CD1c-positive myeloid dendritic cell (primary cell): ENCODE data around the gene MARK3.

Experiments used
- DNase-seq: peaks from one replicate; pipeline ENCODE4 v3.0.0-alpha.2; 2016; ENCODE audit errors: extremely low spot score

Gene MARK3

GRCh38 chr14:103367995-103368394 is 17.2 kb upstream of the MARK3 start:
- DNase-seq = no peak

GRCh38 chr14:103370087-103370486 is 15.1 kb upstream of the MARK3 start:
- no peak for DNase-seq

GRCh38 chr14:103372017-103372416 is 13.2 kb upstream of the MARK3 start:
- DNase-seq = no peak

- DNase-seq = peak; percentile 49
Measured at GRCh38 chr14:103372552-103373304, 12.5 kb upstream of the MARK3 start.

GRCh38 chr14:103374121-103374520 is 11.1 kb upstream of the MARK3 start:
- no peak for DNase-seq

- no peak for DNase-seq
Measured at GRCh38 chr14:103377522-103378037, 7.6 kb upstream of the MARK3 start.

GRCh38 chr14:103378038-103378854 is 7.0 kb upstream of the MARK3 start:
- DNase-seq = no peak

- DNase-seq = peak; percentile 43
Measured at GRCh38 chr14:103380719-103381377, 4.4 kb upstream of the MARK3 start.

GRCh38 chr14:103382376-103382775 is 2.8 kb upstream of the MARK3 start:
- DNase-seq = peak; percentile 81

- no peak for DNase-seq
Measured at GRCh38 chr14:103384450-103385151, 614 bp upstream of the MARK3 start.

- DNase-seq = no peak
Measured at GRCh38 chr14:103385929-103386712, 906 bp downstream of the MARK3 start.

- DNase-seq = peak; percentile 37
Measured at GRCh38 chr14:103386713-103387329, 1.6 kb downstream of the MARK3 start.

- no peak for DNase-seq
Measured at GRCh38 chr14:103388664-103389063, 3.4 kb downstream of the MARK3 start.

GRCh38 chr14:103390605-103391004 is 5.4 kb downstream of the MARK3 start:
- no peak for DNase-seq

- DNase-seq = peak; percentile 79
Measured at GRCh38 chr14:103391048-103391447, 5.8 kb downstream of the MARK3 start.

- no peak for DNase-seq
Measured at GRCh38 chr14:103392106-103392505, 6.9 kb downstream of the MARK3 start.

GRCh38 chr14:103392572-103392971 is 7.4 kb downstream of the MARK3 start:
- no peak for DNase-seq

- DNase-seq = peak; percentile 51
Measured at GRCh38 chr14:103393070-103393469, 7.9 kb downstream of the MARK3 start.

- no peak for DNase-seq
Measured at GRCh38 chr14:103393676-103394626, 8.7 kb downstream of the MARK3 start.
